H9 (cell line): ENCODE measurements around the gene LITAF. TPM values are rescaled to one million over a fixed set of nuclear protein-coding genes. Genes with fewer than 3 reads are reported as not detected.

Experiments used
- DNase-seq: peaks from one replicate; pipeline ENCODE4 v3.0.0-alpha.2; 2017
- H2AFZ ChIP-seq: one replicate; pipeline ENCODE4 v1.6.1; 2013; ENCODE audit warnings: mild to moderate bottlenecking, low read length, control low read depth, moderate library complexity
- H2AK5ac ChIP-seq: 2 replicates; pipeline ENCODE4 v1.6.1; 2013; ENCODE audit warnings: low read length, control low read depth, mixed read lengths; ENCODE audit not compliant: insufficient read length
- H2BK120ac ChIP-seq: one replicate; pipeline ENCODE4 v1.6.1; 2013; ENCODE audit warnings: low read depth, mild to moderate bottlenecking, low read length, control low read depth, inconsistent platforms; ENCODE audit not compliant: poor library complexity, severe bottlenecking
- H2BK12ac ChIP-seq: 2 replicates; pipeline ENCODE4 v1.6.1; 2013; ENCODE audit warnings: low read length, control low read depth, mixed read lengths, low read depth; ENCODE audit not compliant: insufficient read length
- H2BK15ac ChIP-seq: 2 replicates; pipeline ENCODE4 v1.6.1; 2013; ENCODE audit warnings: low read depth, low read length, control low read depth
- H2BK20ac ChIP-seq: one replicate; pipeline ENCODE4 v1.6.1; 2013; ENCODE audit warnings: low read depth, mild to moderate bottlenecking, low read length, control low read depth, inconsistent platforms; ENCODE audit not compliant: poor library complexity, severe bottlenecking
- H2BK5ac ChIP-seq: 2 replicates; pipeline ENCODE4 v1.6.1; 2013; ENCODE audit warnings: low read length, control low read depth, mixed read lengths; ENCODE audit not compliant: insufficient read length
- H3K14ac ChIP-seq: 2 replicates; pipeline ENCODE4 v1.6.1; 2013; ENCODE audit warnings: low read length, control low read depth; ENCODE audit not compliant: insufficient read depth
- H3K18ac ChIP-seq: 2 replicates; pipeline ENCODE4 v1.6.1; 2013; ENCODE audit warnings: low read depth, mild to moderate bottlenecking, mixed read lengths, low read length, control low read depth; ENCODE audit not compliant: insufficient read length
- H3K23ac ChIP-seq: 2 replicates; pipeline ENCODE4 v1.6.1; 2013; ENCODE audit warnings: low read length, control low read depth, mixed read lengths, low read depth; ENCODE audit not compliant: insufficient read length
- H3K23me2 ChIP-seq: 2 replicates; pipeline ENCODE4 v1.6.1; 2013; ENCODE audit warnings: low read depth, mild to moderate bottlenecking, mixed read lengths, low read length, control low read depth; ENCODE audit not compliant: insufficient read length, poor library complexity, severe bottlenecking
- H3K27ac ChIP-seq: 2 replicates; pipeline ENCODE4 v1.5.1; 2013; ENCODE audit warnings: low read length, control low read depth, mixed read lengths, low read depth; ENCODE audit not compliant: insufficient read length
- H3K27me3 ChIP-seq: 2 replicates; pipeline ENCODE4 v1.6.1; 2013; ENCODE audit warnings: low read length, control low read depth, inconsistent platforms; ENCODE audit not compliant: insufficient read depth
- H3K4ac ChIP-seq: 2 replicates; pipeline ENCODE4 v1.6.1; 2013; ENCODE audit warnings: low read depth, mild to moderate bottlenecking, control low read depth, inconsistent platforms, low read length, moderate library complexity
- H3K4me1 ChIP-seq: 2 replicates; pipeline ENCODE4 v1.6.1; 2013; ENCODE audit warnings: low read length, control low read depth, inconsistent platforms; ENCODE audit not compliant: insufficient read depth
- H3K4me2 ChIP-seq: 2 replicates; pipeline ENCODE4 v1.6.1; 2013; ENCODE audit warnings: low read length, control low read depth, mixed read lengths; ENCODE audit not compliant: insufficient read length, insufficient read depth
- H3K56ac ChIP-seq: 2 replicates; pipeline ENCODE4 v1.6.1; 2013; ENCODE audit warnings: low read depth, mild to moderate bottlenecking, mixed read lengths, low read length, control low read depth; ENCODE audit not compliant: insufficient read length
- H3K79me1 ChIP-seq: 2 replicates; pipeline ENCODE4 v1.6.1; 2013; ENCODE audit warnings: low read depth, mild to moderate bottlenecking, moderate library complexity, low read length, control low read depth, inconsistent platforms; ENCODE audit not compliant: insufficient read depth, poor library complexity, severe bottlenecking
- H3K79me2 ChIP-seq: 2 replicates; pipeline ENCODE4 v1.6.1; 2013; ENCODE audit warnings: low read length, control low read depth, inconsistent platforms; ENCODE audit not compliant: insufficient read depth
- H3K9ac ChIP-seq: 2 replicates; pipeline ENCODE4 v1.6.1; 2013; ENCODE audit warnings: low read length, control low read depth, mixed read lengths; ENCODE audit not compliant: insufficient read length; ENCODE audit errors: extremely low read depth
- H3K9me3 ChIP-seq: one replicate; pipeline ENCODE4 v1.6.1; 2013; ENCODE audit warnings: low read depth, low read length, inconsistent platforms; ENCODE audit not compliant: control insufficient read depth
- H3T11ph ChIP-seq: one replicate; pipeline ENCODE4 v1.6.1; 2013; ENCODE audit warnings: mild to moderate bottlenecking, low read length, control low read depth, inconsistent platforms
- H4K20me1 ChIP-seq: one replicate; pipeline ENCODE4 v1.6.1; 2013; ENCODE audit not compliant: control insufficient read depth, insufficient read length, insufficient read depth
- H4K5ac ChIP-seq: 2 replicates; pipeline ENCODE4 v1.6.1; 2013; ENCODE audit warnings: low read depth, mild to moderate bottlenecking, mixed read lengths, low read length, control low read depth; ENCODE audit not compliant: insufficient read length
- H4K8ac ChIP-seq: replicated peaks from 2 replicates; pipeline ENCODE4 v1.6.1; 2013; ENCODE audit warnings: low read length, control low read depth, mixed read lengths, low read depth; ENCODE audit not compliant: insufficient read length
- H4K91ac ChIP-seq: 2 replicates; pipeline ENCODE4 v1.6.1; 2013; ENCODE audit warnings: low read depth, mild to moderate bottlenecking, moderate library complexity, mixed read lengths, low read length, control low read depth; ENCODE audit not compliant: insufficient read length
- H3K27ac Mint-ChIP-seq, 3 experiments: 2 replicates in 2 of 3; 3 replicates in 1 of 3; pipeline ENCODE4 v1.8.0; 2020 to 2021; ENCODE audit warnings: mixed read lengths in 3 of 3, mild to moderate bottlenecking in 1 of 3, moderate library complexity in 1 of 3
- H3K27me3 Mint-ChIP-seq: 2 replicates; pipeline ENCODE4 v1.8.0; 2021; ENCODE audit warnings: low read depth, mild to moderate bottlenecking, moderate library complexity, mixed read lengths
- H3K36me3 Mint-ChIP-seq, 3 experiments: 2 replicates in 2 of 3; 3 replicates in 1 of 3; pipeline ENCODE4 v1.8.0; 2020 to 2021; ENCODE audit warnings: low read depth in 3 of 3, mixed read lengths in 3 of 3; ENCODE audit not compliant: insufficient read depth in 1 of 3
- H3K4me1 Mint-ChIP-seq, 2 experiments: 2 replicates each; pipeline ENCODE4 v1.8.0; 2020; ENCODE audit warnings: mixed read lengths in 2 of 2
- H3K4me3 Mint-ChIP-seq, 2 experiments: 2 replicates in 1 of 2; 3 replicates in 1 of 2; pipeline ENCODE4 v1.8.0; 2020 to 2021; ENCODE audit warnings: mild to moderate bottlenecking in 2 of 2, mixed read lengths in 2 of 2, moderate library complexity in 1 of 2
- H3K9me3 Mint-ChIP-seq, 2 experiments: 2 replicates in 1 of 2; 3 replicates in 1 of 2; pipeline ENCODE4 v1.8.0; 2020; ENCODE audit warnings: mild to moderate bottlenecking in 2 of 2, mixed read lengths in 2 of 2, moderate library complexity in 1 of 2
- WGBS: extraction: QIAGEN DNeasy Blood & Tissue Kit; methylation state at CpG from one replicate; pipeline ENCODE4 v1.1.7; 2013; ENCODE audit warnings: missing lambda C conversion rate, low lambda C conversion rate, mixed read lengths; ENCODE audit not compliant: insufficient read length; ENCODE audit errors: extremely low coverage; 5-methylcytosine and 5-hydroxymethylcytosine counted together
- total RNA-seq: library from RNA; stranded (reverse); gene quantifications from 2 replicates; pipeline ENCODE4 v1.2.1, GENCODE V29; 2021
- TF ChIP-seq, protein P1 (sequence below): fragments of 200-600 bp; sonication (generic); conservative IDR thresholded peaks from 3 replicates; pipeline ENCODE4 v1.8.0; 2021; ENCODE audit warnings: antibody characterized with exemption, mild to moderate bottlenecking

The LITAF gene
- total RNA-seq, 1 experiment from 2014 or later, result 249 TPM

DNA sequence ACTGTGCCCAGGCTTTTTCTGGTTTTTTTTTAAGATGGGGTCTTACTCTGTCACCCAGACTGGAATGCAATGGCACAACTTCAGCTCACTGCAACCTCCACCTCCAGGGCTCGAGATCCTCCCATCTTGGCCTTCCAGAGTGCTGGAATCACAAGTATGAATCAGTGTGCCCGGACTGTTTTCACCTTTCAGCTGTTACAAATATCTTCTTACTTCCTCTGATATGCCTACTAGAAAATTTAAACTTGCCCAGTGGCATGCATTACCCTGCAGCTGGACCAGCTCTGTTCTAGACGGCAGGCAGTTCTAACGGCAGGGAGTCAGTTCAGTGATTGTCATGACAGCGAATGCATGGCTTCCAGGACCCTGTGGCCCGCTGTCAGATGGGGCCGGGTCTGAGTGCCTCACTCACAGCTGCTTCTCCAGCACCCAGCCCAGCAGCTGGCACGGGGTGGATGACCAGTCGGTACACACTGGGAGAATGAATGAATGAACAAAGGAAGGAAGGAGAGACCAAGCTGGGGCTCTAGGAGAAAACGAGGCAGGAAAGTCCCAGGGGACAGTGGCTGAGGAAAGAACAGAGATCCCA is 28.0 kb upstream of the LITAF start:
- Histone ChIP-seq H2BK15ac (no peak overlapping the region), H3K79me2 (no peaks in the 10 kb centered on the region), H3K4me1 (no peaks in the 10 kb centered on the region; the same call in 1 of the 2 replicates), H3K23me2 (no peaks in the 10 kb centered on the region), H2AFZ (no peak overlapping the region), H3K23ac (no peak overlapping the region), H2AK5ac (no peak overlapping the region), H3K9me3 (no peaks in the 10 kb centered on the region), H3K14ac (no peak overlapping the region), H3K4ac (no peak overlapping the region), H2BK12ac (no peak overlapping the region), H4K8ac (no peak overlapping the region), H3K27me3 (no peaks in the 10 kb centered on the region), H2BK5ac (no peak overlapping the region), H3K18ac (no peak overlapping the region), H3K9ac (no peak overlapping the region), H4K5ac (no peak overlapping the region), H3K56ac (no peak overlapping the region), H2BK120ac (no peak overlapping the region), H3T11ph (no peak overlapping the region), H2BK20ac (no peak overlapping the region), H3K4me2 (no peak overlapping the region), H4K20me1 (no peaks in the 10 kb centered on the region), H3K79me1 (no peaks in the 10 kb centered on the region), H4K91ac (no peak overlapping the region), H3K27ac (no peak overlapping the region)
- Mint-ChIP-seq H3K9me3 (no peaks in the 10 kb centered on the region), H3K27me3 (peaks cover 7% of the 10 kb centered on the region), H3K4me1 (peaks cover 43% of the 10 kb centered on the region in 2 experiments), H3K36me3 (no peaks in the 10 kb centered on the region; a peak in 1 of 7 replicates), H3K27ac (peak overlapping the region; percentile 70 to 95 (median 74); a peak in 5 of 7 replicates), H3K4me3 (peak overlapping the region in 1 of 2 experiments; percentile 37; a peak in 3 of 5 replicates)
- WGBS, result no CpG with 5 or more reads among the region's 10 CpGs
- DNase-seq, result no peak
- TF ChIP-seq, protein P1, sequence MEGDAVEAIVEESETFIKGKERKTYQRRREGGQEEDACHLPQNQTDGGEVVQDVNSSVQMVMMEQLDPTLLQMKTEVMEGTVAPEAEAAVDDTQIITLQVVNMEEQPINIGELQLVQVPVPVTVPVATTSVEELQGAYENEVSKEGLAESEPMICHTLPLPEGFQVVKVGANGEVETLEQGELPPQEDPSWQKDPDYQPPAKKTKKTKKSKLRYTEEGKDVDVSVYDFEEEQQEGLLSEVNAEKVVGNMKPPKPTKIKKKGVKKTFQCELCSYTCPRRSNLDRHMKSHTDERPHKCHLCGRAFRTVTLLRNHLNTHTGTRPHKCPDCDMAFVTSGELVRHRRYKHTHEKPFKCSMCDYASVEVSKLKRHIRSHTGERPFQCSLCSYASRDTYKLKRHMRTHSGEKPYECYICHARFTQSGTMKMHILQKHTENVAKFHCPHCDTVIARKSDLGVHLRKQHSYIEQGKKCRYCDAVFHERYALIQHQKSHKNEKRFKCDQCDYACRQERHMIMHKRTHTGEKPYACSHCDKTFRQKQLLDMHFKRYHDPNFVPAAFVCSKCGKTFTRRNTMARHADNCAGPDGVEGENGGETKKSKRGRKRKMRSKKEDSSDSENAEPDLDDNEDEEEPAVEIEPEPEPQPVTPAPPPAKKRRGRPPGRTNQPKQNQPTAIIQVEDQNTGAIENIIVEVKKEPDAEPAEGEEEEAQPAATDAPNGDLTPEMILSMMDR, result no peak
